NCI-H2029 treated with DMSO at 0.1 percent for 48 hours (cell line): ENCODE results near the gene AKIRIN2.
A peak's percentile ranks its signal among the peaks of the same experiment; 100 is the strongest.

Experiments
- DNase-seq: peaks from one replicate; lab custom pipeline; 2025; lab: John Stamatoyannopoulos, UW

The AKIRIN2 gene

GRCh38 chr6:87655824-87656223 is 46.2 kb downstream of the AKIRIN2 start:
- DNase-seq: no peak

DNA sequence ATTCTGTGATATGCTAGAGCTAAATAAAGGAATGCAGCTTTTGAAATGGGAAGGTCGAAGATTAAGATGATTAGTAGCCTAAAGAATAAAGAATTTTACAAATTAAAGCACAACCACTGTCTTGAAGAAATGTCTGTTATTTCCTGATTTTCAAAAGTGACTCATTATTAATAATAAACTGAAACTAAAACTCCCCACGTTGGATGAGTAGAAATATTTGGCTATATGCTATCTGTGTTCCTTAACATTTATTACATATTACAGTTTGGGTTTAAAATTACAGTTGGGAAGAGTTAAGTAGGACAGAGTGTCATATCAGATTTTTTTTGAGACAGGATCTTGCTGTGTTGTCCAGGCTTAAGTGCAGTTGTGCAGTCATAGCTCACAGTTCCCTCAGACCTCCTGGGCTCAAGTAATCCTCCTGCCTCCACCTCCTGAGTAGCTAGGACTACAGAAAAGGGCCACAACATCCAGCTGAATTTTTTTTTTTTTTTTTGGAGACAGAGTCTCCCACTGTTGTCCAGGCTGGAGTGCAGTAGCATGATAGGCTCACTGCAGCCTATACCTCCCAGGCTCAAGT is 47.1 kb downstream of the AKIRIN2 start:
- DNase-seq: no peak

- DNase-seq: no peak
Observed at GRCh38 chr6:87654122-87654521, 47.9 kb downstream of the AKIRIN2 start.

DNA sequence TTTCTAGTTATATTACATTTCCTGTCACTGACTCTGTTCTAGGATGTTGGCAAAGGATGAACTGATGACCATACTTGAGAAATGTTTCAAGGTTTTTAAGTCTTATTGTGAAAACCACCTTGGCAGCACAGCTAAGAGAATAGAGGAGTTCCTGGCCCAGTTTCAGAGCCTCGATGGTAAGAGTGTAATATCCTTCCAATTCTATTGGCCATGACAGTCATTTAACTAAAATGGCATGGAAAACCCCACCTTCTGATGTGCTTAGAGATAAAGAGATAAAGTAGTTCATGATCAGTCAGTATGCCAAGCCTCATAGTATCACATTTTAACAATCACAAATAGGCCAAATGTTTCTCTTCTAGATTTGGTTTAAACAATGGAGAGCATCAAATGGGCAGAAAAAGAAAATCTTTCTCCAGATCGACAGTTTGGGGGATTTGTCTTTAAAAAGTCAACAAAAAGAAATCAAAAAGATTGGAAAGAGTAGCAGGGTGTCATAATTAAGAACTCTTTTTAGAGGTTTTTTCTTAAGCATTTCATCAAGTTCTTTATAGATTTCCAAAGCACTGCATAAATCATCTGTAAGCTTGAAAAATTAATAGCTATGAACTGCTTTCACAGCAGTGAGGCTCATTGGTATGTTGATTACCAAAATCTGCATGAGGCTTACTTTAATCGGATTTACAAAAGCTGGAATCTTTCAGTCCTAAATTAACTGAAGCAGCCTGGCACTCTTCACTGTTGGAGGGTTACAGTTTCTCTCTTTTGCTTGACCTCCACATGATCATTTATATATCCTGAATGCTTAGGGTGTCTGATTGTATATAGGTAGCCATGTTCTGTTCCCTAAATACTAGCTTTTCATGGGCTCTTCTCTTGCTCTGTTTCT is 48.7 kb downstream of the AKIRIN2 start:
- no peak for DNase-seq

DNA sequence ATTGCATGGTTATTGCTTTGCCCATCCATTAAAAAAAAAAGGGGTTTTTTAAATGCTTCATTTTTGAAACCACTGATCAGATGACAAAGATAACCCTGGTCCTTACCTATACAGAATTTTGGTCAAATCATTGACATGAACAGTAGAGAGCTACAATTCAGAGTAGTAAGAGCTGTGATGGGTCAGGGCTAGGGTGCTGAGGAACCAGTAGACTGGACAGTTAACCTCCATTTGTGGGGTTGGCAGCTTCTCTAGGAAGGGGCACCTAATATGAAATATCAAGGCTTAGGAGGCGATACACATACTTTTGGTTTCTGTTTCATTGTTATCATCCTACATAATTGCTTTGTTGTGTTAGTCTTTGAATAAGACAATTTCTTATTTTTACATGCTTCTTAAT is 57.0 kb downstream of the AKIRIN2 start:
- DNase-seq: peak; percentile 41

- DNase-seq: no peak
Observed at GRCh38 chr6:87641065-87641692, 60.9 kb downstream of the AKIRIN2 start.

DNA sequence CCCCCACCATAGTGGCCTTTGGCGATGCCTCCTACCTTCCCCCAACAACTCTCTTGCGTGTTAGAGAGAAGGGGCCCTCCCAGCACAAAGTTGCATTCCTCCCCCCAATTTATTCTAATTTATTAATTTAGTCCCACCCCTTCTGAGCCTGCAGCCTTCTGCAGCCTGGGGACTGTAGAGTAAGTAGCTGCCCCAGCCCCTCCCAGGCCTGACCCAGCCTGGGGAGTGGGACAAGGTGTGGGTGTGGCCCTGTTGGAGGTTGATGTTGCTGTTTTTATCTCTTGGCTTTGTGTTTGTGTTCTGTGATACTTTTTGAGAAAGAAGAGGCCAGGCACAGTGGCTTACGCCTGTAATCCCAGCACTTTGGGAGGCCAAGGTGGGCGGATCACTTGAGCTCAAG is 62.7 kb downstream of the AKIRIN2 start:
- DNase-seq: no peak

DNA sequence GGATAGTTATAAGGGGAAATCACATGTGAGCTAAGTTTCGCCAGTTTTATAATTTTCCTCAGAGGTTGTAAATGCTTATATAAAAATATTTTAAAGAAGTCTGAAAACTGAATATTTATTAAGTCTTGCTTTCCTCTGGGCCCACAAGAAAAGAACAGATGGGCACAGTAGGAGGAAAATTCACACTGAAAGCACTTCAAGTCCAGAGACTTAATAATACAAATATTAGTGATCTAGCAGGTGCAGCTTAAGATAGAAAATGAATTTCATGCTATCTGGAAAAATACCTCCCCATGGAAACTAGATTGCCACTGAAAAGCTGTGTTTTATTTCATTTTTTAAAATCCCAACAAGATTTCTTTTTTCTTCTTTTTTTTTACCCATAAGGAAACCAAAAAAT is 64.9 kb downstream of the AKIRIN2 start:
- no peak for DNase-seq

- DNase-seq: no peak
Observed at GRCh38 chr6:87636315-87636714, 65.7 kb downstream of the AKIRIN2 start.

DNA sequence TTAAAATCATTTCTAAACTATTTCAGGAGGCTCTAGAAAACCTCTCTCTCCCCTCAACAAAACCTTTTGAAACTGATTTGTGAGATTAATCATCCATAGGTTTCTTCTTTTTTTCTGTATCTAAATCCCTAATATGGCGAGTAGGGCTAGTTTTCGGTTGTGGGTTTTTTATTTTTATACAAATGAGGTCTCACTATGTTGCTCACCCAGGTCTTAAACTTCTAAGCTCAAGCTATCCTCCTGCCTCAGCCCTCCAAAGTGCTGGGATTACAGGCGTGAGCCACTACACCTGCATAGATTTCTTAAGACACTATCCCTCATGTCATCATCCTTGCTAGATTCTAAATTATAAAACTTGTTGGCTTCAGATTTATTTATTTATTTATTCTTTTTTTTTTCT is 68.2 kb downstream of the AKIRIN2 start:
- no peak for DNase-seq

- DNase-seq: no peak
Observed at GRCh38 chr6:87630746-87631145, 71.3 kb downstream of the AKIRIN2 start.

- DNase-seq: no peak
Observed at GRCh38 chr6:87628881-87629280, 73.2 kb downstream of the AKIRIN2 start.

DNA sequence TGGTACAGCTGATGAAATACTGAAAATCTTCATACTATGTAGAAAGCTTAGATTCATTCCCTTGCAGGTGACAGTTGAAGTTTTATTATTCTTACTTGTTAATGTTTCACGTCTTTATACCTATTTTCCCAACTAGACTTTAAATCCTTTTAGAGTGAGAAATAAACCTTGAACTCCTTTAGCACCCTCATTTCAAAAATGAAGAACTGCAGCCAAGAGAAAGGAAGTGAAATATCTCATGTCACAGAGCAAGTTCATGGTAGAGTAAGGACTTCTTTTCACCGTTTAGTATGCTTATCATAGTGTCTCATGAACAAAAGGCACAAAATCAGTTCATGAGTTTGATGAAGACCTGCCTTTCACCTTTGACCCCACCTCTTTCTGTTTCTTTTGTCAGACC is 73.6 kb downstream of the AKIRIN2 start:
- DNase-seq: no peak
